BLaER1 treated with 17β-estradiol and CSF1 and Interleukin-3, amounts not matched to agents 10 nM and 100 nM (cell line): ENCODE measurements around the gene EEFSEC.

Experiments
- H3K27ac ChIP-seq, 11 experiments: shearing (Covaris generic); formaldehyde crosslinking; 2 replicates each; pipeline ENCODE4 v1.8.1; 2022
- H3K27me3 ChIP-seq, 11 experiments: shearing (Covaris generic); formaldehyde crosslinking; 2 replicates each; pipeline ENCODE4 v1.8.1; 2022
- H3K36me3 ChIP-seq, 11 experiments: shearing (Covaris generic); formaldehyde crosslinking; 2 replicates each; pipeline ENCODE4 v1.8.1; 2022
- H3K4me1 ChIP-seq, 10 experiments: shearing (Covaris generic); formaldehyde crosslinking; 2 replicates each; pipeline ENCODE4 v1.8.1; 2022
- H3K4me2 ChIP-seq, 11 experiments: shearing (Covaris generic); formaldehyde crosslinking; 2 replicates each; pipeline ENCODE4 v1.8.1; 2022
- H3K4me3 ChIP-seq, 10 experiments: shearing (Covaris generic); formaldehyde crosslinking; 2 replicates each; pipeline ENCODE4 v1.8.1; 2022
- H3K9ac ChIP-seq, 11 experiments: shearing (Covaris generic); formaldehyde crosslinking; 2 replicates each; pipeline ENCODE4 v1.8.1; 2022
- H3K9me3 ChIP-seq, 11 experiments: shearing (Covaris generic); formaldehyde crosslinking; replicated peaks in 1 of 11; 2 replicates each; pipeline ENCODE4 v1.8.1; 2022
- H4K20me1 ChIP-seq, 11 experiments: shearing (Covaris generic); formaldehyde crosslinking; 2 replicates each; pipeline ENCODE4 v1.8.1; 2022
- Cebpa-rat ChIP-seq, 11 experiments: shearing (Covaris generic); IDR thresholded peaks; 2 replicates each; pipeline ENCODE4 v1.8.1; 2022

The EEFSEC gene

GRCh38 chr3:128276577-128277183 is 123.4 kb downstream of the EEFSEC start:
- no peak overlapping the region for H3K27ac ChIP-seq
- H3K4me2 ChIP-seq, result no peak overlapping the region
- H3K4me1 ChIP-seq, result no peaks in the 10 kb centered on the region
- no peak overlapping the region for H3K4me3 ChIP-seq
- no peaks in the 10 kb centered on the region for H3K27me3 ChIP-seq
- H3K36me3 ChIP-seq, result peaks cover 0 to 24% (median under 1%) of the 10 kb centered on the region in 11 experiments; a peak in 5 of 22 replicates
- H3K9ac ChIP-seq, result no peak overlapping the region
- H4K20me1 ChIP-seq, result peaks cover 0 to 27% (median 0%) of the 10 kb centered on the region in 11 experiments; a peak in 3 of 22 replicates
- H3K9me3 ChIP-seq, result no peaks in the 10 kb centered on the region
- TF ChIP-seq Cebpa-rat (IDR thresholded peaks at IDR 0.05), result no peak

GRCh38 chr3:128277378-128278069 is 124.2 kb downstream of the EEFSEC start:
- peaks cover 0 to 27% (median 0%) of the 10 kb centered on the region in 11 experiments; a peak in 4 of 22 replicates for H4K20me1 ChIP-seq
- no peaks in the 10 kb centered on the region for H3K27me3 ChIP-seq
- H3K27ac ChIP-seq, result no peak overlapping the region
- H3K36me3 ChIP-seq, result peaks cover 0 to 26% (median 3%) of the 10 kb centered on the region in 11 experiments; a peak in 10 of 22 replicates
- H3K9ac ChIP-seq, result no peak overlapping the region
- H3K4me3 ChIP-seq, result no peak overlapping the region
- H3K4me1 ChIP-seq, result no peaks in the 10 kb centered on the region
- TF ChIP-seq Cebpa-rat (IDR thresholded peaks at IDR 0.05), result no peak
- H3K9me3 ChIP-seq, result no peaks in the 10 kb centered on the region
- no peak overlapping the region for H3K4me2 ChIP-seq

- Histone ChIP-seq H3K4me1 (no peaks in the 10 kb centered on the region), H3K4me3 (no peak overlapping the region), H3K36me3 (peaks cover 0 to 26% (median 6%) of the 10 kb centered on the region in 11 experiments; a peak in 12 of 22 replicates), H3K9ac (no peak overlapping the region), H3K9me3 (no peaks in the 10 kb centered on the region), H3K27me3 (no peaks in the 10 kb centered on the region), H4K20me1 (peaks cover 0 to 27% (median 0%) of the 10 kb centered on the region in 11 experiments; a peak in 4 of 22 replicates), H3K27ac (no peak overlapping the region), H3K4me2 (no peak overlapping the region)
- TF ChIP-seq Cebpa-rat (IDR thresholded peaks at IDR 0.05), result no peak
Observed at GRCh38 chr3:128278130-128278529, 124.8 kb downstream of the EEFSEC start.

GRCh38 chr3:128278761-128279600 is 125.7 kb downstream of the EEFSEC start:
- peaks cover 0 to 35% (median 0%) of the 10 kb centered on the region in 11 experiments; a peak in 4 of 22 replicates for H4K20me1 ChIP-seq
- no peak for TF ChIP-seq Cebpa-rat (IDR thresholded peaks at IDR 0.05)
- no peak overlapping the region for H3K4me2 ChIP-seq
- H3K9ac ChIP-seq, result no peak overlapping the region
- no peaks in the 10 kb centered on the region for H3K27me3 ChIP-seq
- no peak overlapping the region for H3K27ac ChIP-seq
- no peak overlapping the region for H3K4me3 ChIP-seq
- no peaks in the 10 kb centered on the region for H3K9me3 ChIP-seq
- peaks cover 0 to 29% (median 11%) of the 10 kb centered on the region in 11 experiments; a peak in 13 of 22 replicates for H3K36me3 ChIP-seq
- H3K4me1 ChIP-seq, result no peaks in the 10 kb centered on the region

DNA sequence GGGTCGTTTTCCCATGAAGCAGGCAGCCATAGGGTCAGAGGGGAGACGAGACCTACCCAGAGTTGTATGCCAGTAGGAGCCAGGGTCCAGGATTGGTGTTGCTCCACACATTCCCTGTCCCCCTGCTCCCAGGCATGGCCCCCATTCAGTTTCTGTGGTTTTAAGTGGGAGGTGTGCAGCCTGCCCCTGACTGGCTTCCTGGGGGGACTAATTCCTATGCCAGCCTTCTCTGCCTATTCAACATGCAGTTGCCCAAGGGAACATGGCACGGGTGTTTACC is 126.3 kb downstream of the EEFSEC start:
- H3K4me2 ChIP-seq, result no peak overlapping the region
- no peak overlapping the region for H3K27ac ChIP-seq
- peaks cover 0 to 35% (median 0%) of the 10 kb centered on the region in 11 experiments; a peak in 3 of 22 replicates for H4K20me1 ChIP-seq
- no peaks in the 10 kb centered on the region for H3K4me1 ChIP-seq
- H3K4me3 ChIP-seq, result no peak overlapping the region
- H3K9ac ChIP-seq, result no peak overlapping the region
- no peak for TF ChIP-seq Cebpa-rat (IDR thresholded peaks at IDR 0.05)
- no peaks in the 10 kb centered on the region for H3K9me3 ChIP-seq
- peaks cover 0 to 29% (median 11%) of the 10 kb centered on the region in 11 experiments; a peak in 12 of 22 replicates for H3K36me3 ChIP-seq
- no peaks in the 10 kb centered on the region for H3K27me3 ChIP-seq

DNA sequence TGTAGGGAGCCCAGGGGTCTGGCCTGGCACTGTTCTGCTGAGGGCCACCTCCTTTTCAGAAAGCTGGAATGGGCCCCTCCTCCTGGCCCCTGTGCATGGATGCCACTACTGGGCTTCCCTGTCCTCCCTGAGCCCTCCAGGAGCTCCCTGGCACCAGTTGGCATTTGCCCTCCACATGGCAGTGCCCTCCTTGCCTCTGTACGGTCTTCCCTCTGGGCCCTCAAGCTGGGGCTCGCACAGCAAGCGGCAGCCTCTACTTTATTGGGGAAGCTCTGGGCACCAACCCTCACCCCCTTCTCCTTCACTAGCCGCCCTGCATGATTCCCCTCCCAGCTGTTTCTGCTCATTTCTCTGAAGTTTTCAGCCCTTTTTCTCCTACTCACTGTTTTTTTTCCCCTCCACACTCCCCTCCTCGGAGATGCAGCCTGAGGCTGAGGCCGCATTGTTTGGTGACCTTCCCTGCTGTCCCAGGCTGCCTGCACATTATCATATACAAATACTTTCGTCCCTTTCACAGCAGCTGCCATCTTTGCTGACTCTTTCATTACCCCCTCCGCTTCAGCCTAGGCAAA is 127.3 kb downstream of the EEFSEC start:
- Histone ChIP-seq H3K9ac (no peak overlapping the region), H3K4me2 (no peak overlapping the region), H3K27ac (no peak overlapping the region), H3K4me1 (no peaks in the 10 kb centered on the region), H3K4me3 (no peak overlapping the region), H4K20me1 (peaks cover 0 to 35% (median 0%) of the 10 kb centered on the region in 11 experiments; a peak in 4 of 22 replicates), H3K36me3 (peaks cover 0 to 21% (median 11%) of the 10 kb centered on the region in 11 experiments; a peak in 12 of 22 replicates), H3K9me3 (no peaks in the 10 kb centered on the region), H3K27me3 (no peaks in the 10 kb centered on the region)
- no peak for TF ChIP-seq Cebpa-rat (IDR thresholded peaks at IDR 0.05)

DNA sequence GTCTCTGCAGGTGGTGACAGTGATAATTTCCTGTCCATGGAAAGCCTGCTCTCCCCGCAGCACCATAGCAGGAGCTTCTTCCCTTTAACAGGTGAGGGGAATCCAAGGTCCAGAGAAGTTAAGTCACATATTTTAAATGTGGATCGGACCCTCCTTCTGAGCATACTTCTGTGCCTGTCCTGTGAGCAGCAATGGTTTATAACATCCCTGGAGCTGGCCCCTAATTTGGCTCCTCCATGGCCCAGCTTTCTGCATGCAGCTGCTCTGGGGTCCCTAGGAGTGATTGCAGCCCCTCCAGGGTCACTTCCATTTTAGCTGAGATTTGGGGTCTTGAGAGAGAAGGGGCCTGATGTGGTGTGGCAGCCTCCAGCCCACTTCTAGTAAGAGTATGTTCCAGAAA is 127.8 kb downstream of the EEFSEC start:
- TF ChIP-seq Cebpa-rat (IDR thresholded peaks at IDR 0.05), result no peak
- no peak overlapping the region for H3K9ac ChIP-seq
- H4K20me1 ChIP-seq, result peaks cover 0 to 30% (median 0%) of the 10 kb centered on the region in 11 experiments; a peak in 4 of 22 replicates
- peaks cover 0 to 20% (median 8%) of the 10 kb centered on the region in 11 experiments; a peak in 12 of 22 replicates for H3K36me3 ChIP-seq
- H3K4me2 ChIP-seq, result no peak overlapping the region
- no peak overlapping the region for H3K4me3 ChIP-seq
- H3K4me1 ChIP-seq, result no peaks in the 10 kb centered on the region
- H3K27me3 ChIP-seq, result no peaks in the 10 kb centered on the region
- no peaks in the 10 kb centered on the region for H3K9me3 ChIP-seq
- H3K27ac ChIP-seq, result no peak overlapping the region

DNA sequence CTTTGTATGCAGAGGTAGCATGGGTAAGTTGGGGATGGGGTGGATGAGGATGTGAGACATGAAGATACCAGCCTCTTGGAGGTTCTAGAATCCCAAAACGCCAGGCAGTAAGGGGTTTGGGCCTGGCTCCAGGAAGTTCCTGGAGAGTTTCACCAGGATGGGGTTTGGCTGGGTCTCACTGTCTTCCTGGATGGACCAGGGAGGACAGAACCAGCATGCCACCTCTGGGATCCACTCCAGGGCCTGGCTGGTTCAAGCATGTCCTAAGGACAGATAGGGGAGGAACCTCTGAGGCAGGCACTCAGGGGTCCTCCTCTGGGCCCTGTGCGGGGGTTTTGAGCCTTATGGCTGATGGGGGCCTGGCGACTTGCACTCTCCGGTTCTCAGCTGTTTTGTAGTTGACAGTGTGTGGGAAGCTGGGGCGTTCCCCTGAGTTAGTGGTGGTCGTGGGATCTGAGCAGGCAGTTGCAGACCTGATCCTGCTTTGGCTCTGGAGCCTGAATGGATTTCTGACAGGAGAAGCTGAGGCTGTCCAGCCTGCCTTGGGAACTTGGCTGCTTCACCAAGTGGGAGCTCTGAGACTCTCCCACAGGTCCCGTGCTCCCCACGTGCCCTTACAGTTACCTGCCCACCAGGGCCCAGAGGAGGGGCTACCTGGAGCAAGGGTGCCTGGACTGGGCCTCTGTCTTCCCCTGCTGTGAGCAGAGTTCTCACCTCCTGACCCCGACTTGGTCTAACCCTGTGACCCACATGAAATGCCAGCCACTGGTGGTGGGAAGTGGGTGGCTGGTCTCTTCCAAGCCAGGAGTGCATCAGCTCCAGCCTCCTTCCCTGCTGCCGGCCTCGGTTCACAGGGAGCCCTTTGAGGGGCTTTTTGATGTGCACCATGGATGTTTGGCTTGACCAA is 128.4 kb downstream of the EEFSEC start:
- no peak overlapping the region for H3K9ac ChIP-seq
- no peaks in the 10 kb centered on the region for H3K4me1 ChIP-seq
- H3K4me3 ChIP-seq, result no peak overlapping the region
- no peak for TF ChIP-seq Cebpa-rat (IDR thresholded peaks at IDR 0.05)
- no peak overlapping the region for H3K27ac ChIP-seq
- no peaks in the 10 kb centered on the region for H3K27me3 ChIP-seq
- H3K36me3 ChIP-seq, result peaks cover 0 to 20% (median 8%) of the 10 kb centered on the region in 11 experiments; a peak in 12 of 22 replicates
- H4K20me1 ChIP-seq, result peaks cover 0 to 27% (median 0%) of the 10 kb centered on the region in 11 experiments; a peak in 3 of 22 replicates
- H3K4me2 ChIP-seq, result no peak overlapping the region
- no peaks in the 10 kb centered on the region for H3K9me3 ChIP-seq
